T1000 (cell line): ENCODE results near the gene EFCAB14.
"Not testable (repeated sequence)": the region's sequence is repeated elsewhere in the genome, so short reads cannot be mapped to it uniquely, and the experiment has no call there.

Experiments
- DNase-seq: peaks from one replicate; lab custom pipeline; 2025; ENCODE audit warnings: mixed read lengths; lab: John Stamatoyannopoulos, UW

EFCAB14 gene

GRCh38 chr1:46721686-46722205 is 2.8 kb upstream of the EFCAB14 start:
- DNase-seq = no peak

DNA sequence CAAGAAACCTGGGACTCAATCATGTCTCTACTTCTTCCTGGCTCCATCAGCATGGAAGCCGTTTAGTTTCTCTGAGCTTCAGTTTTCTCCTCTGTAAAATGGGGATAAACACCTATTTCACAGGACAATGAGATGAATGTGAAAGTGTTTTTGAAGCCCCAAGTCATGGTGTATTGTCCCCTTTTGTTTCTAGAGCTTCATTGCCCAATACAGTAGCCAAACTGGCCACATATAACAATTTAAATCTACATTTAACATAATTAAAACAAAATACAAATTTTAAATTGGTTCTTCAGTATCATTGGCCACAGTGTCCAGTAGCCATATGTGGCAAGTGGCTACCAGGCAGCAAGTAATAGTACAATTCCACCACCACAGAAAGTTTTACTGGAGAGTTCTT is 2.3 kb upstream of the EFCAB14 start:
- DNase-seq = no peak

DNA sequence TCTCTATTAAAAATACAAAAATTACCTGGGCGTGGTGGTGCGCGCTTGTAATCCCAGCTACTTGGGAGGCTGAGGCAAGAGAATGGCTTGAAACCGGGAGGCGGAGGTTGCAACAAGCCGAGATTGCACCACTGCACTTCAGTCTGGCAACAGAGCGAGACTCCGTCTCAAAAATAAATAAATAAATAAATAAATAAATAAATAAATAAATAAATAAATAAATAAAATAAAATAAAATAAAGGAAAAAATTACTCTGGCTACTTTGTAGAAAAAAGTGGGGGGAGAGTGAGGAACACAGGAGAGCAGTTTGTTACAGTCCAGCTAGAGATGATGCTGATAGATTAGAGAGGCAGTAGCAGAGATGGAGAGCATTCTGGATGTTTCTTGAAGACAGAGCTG is 1.4 kb upstream of the EFCAB14 start:
- DNase-seq = not testable (repeated sequence)

GRCh38 chr1:46719689-46720088 is 775 bp upstream of the EFCAB14 start:
- DNase-seq = no peak

- DNase-seq = no peak
These were observed 581 bp downstream of the EFCAB14 start for GRCh38 chr1:46718340-46718726.

DNA sequence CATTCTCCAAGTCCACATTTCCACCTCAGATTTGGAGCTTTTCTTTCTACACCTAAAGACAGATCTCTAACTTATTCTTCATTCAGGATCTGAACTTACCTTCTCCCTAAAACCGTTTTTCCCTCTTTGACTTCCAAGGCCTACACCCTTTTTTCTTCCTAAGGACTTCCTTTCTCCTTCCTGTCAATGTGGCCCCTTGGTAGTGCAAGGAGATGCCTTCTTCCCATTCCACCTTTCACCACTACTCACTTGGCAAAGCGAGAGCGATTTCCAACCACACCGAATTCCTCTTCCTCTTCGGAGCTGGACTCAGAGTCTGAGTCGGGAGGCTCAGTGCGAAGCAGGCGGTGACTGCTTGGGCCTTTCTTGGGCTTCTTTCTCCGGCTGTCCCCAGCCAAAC is 1.3 kb downstream of the EFCAB14 start:
- DNase-seq = no peak

GRCh38 chr1:46714976-46715375 is 3.9 kb downstream of the EFCAB14 start:
- no peak for DNase-seq

GRCh38 chr1:46708121-46708520 is 10.8 kb downstream of the EFCAB14 start:
- DNase-seq = no peak

DNA sequence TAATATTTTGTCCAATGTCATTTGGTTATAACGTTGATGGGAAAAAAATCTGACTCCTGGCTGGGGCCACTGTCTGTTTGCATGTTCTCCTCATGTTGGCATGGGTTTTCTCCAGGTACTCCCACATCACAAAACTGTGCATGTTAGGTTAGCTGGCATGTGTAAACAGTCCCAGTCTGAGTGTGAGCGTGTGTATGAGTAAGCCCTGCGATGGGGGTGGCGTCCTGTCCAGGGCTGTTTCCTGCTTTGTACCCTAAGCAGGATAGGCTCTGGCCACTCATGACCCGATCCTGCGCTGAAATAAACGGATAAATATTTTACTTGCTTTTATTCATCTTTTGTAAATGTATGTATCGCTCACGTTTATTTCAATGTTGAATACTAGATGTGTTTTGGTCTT is 13.5 kb downstream of the EFCAB14 start:
- no peak for DNase-seq

- no peak for DNase-seq
These were observed 14.8 kb downstream of the EFCAB14 start for GRCh38 chr1:46703927-46704641.

DNA sequence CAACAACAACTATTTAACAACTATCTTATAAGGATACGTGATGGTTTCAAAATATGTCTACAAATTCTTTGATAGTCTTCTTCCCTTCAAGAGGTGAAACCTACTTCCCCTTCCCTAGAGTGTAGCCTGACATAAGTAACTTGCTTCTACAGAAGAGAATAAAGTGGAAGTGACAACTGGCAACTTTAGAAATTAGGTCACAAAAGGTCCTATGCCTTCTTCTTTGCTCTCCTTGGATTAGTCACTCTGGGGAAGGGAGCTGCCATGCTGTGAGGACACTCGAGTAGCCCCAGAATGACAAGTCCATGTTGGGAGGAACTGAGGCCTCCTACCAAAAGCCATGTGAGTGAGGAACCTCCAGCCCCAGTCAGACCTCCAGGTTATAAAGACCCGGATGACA is 19.2 kb downstream of the EFCAB14 start:
- DNase-seq = no peak

DNA sequence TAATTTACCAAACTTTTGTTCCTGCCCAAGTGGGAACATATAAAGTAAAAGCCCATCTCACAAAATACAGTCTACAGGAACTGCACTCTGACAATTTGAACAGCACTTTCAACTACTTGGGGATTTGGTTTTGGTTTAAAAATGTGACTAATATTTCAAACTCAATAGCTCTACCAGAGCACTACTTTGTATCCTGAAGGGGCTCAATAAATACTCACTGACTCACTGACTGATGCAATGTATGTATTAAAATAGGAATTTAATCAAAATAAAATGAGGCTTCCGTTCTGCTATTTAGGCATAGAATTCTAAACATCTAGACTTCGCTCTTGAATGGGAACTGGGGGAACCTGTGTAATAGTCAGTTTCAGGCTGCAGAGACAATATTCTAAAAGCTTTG is 21.9 kb downstream of the EFCAB14 start:
- no peak for DNase-seq

DNA sequence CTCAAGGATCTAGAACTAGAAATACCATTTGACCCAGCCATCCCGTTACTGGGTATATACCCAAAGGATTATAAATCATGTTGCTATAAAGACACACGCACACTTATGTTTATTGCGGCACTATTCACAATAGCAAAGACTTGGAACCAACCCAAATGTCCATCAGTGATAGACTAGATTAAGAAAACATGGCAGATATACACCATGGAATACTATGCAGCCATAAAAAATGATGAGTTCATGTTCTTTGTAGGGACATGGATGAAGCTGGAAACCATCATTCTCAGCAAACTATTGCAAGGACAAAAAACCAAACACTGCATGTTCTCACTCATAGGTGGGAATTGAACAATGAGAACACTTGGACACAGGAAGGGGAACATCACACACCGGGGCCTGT is 24.2 kb downstream of the EFCAB14 start:
- not testable (repeated sequence) for DNase-seq

- no peak for DNase-seq
These were observed 25.8 kb downstream of the EFCAB14 start for GRCh38 chr1:46692811-46693770.

DNA sequence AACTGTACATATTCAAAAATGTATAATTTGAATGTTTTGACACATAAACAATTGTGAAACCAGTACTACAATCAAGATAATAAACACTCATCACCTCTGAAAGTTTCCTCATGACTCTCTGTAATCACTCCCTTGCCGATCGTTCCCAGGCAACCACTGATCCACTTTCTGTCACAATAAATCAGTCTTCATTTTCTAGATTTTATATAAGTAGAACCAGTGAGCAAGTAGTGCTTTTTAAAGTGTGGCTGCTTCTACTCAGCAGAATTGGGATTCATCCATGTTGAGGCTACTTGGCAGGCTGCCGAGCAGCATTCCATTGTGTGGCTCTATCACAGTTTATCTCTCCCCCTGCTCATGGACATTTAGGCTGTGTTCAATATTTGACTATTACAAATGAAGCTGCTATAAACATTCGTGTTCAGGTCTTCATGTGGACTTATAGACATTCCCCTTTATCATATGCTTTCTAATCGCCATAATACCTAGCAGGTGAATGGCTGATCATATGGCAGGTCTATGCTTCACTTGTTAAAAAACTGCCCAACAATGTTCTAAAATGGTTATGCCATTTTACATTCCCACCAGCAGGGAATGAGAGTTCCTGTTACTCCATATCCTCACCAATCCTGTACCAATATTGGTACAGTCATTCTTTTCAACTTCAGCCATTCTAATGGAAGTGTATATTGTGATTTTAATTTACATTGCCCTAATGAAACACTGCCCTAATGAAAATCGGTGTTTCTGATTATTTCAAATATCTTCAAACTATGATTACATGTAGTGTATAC is 26.7 kb downstream of the EFCAB14 start:
- DNase-seq = no peak

GRCh38 chr1:46690931-46691421 is 27.9 kb downstream of the EFCAB14 start:
- DNase-seq = no peak

DNA sequence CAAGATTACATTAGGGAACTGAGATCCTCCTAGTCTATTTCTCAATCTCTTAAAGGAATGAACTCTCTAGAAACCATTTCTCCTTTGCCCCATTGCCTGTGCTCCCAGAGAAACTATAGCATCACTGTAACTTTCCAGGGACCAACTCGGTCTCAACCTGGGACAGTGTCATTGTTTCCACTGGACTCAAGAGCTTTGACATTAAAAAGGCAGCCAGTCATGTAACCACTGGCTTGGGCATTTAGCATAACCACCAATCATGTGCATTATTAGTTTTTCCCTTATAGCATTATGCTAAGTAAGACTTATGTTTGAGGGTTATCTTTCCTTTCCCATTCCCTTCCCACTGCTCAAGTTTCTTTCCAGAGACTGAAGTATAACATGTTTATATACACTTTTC is 29.0 kb downstream of the EFCAB14 start:
- no peak for DNase-seq

DNA sequence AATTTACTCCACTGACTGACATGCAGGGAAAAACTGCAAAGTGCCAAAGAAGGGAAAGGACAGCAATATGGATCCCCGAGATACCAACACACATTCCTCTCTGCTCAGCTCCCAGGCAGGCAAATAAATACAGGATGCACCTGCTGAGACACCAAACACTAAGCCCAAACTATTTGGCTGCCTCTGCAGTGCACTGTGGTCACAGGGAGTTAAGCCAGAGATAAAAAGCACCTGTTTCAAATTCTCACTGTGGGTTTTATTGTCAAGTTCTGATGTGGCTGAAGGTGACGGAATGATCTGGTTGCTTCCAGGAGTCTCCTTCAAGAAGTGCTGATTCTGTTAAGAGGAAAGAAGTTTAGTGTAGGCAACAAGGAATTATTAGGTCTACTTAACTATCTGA is 29.6 kb downstream of the EFCAB14 start:
- DNase-seq = no peak

DNA sequence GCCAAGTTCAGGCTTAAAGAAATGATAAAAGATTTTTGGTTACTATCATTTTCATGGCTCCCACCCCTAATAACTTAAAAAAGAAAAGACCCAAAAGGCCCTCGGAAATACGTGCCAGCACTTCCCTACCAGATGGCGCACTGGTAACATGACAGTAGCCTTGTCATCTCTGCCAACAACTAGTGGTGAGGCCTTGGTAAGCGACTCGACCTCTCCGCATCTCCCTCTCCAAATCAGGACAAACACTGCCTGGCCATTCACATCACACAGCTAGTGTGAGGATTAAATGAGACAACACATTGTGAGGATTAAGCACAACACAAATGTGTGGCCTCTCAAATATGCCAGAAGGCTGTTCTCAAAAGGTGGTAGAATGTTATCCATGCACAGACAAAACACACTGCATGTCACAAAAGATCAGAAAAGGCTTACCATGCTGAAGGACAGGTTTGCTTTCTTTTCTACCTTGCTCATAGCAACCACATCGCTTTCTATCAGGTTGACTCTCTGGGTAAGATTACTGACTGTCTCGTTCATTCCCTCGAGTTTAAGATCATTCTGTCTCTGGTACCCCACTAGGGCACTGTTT is 30.9 kb downstream of the EFCAB14 start:
- DNase-seq = no peak

GRCh38 chr1:46687093-46687659 is 31.7 kb downstream of the EFCAB14 start:
- DNase-seq = no peak

DNA sequence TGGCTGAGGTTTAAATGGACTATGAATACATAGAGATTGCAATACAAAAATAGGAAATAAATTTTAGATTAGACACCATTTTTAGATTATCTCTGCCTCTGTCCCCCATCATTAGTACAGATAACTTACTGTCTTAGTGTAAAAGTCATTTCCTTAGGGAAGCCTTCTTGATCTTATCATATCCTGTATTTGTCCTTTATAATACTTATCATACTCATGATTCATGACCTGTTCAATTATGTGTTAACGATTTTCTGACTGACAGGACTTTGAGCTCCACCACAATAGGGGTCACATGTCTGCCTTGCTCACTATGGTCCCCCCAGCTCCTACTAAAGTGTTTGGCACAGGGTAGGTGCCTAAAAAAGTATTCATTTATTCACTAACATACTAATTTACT is 32.7 kb downstream of the EFCAB14 start:
- DNase-seq = no peak
